Heart left ventricle (tissue), 16 donors: ENCODE data around the gene SUSD1. TPM values are rescaled to one million over a fixed set of nuclear protein-coding genes. Genes with fewer than 3 reads are reported as not detected.
A peak's percentile ranks its signal among the peaks of the same experiment; 100 is the strongest.

Source experiments
- ATAC-seq, 4 donors: fragments of 200-7000 bp; cut with Tn5 transposase; one replicate each; pipeline ENCODE4 v1.9.1; 2020 to 2022; ENCODE audit warnings: moderate library complexity in 4 of 4, mild to moderate bottlenecking in 3 of 4, moderate number of reproducible peaks in 1 of 4
- DNase-seq, 5 donors: peaks; one replicate each; pipeline ENCODE4 v3.0.0-alpha.2; 2020
- H3K27ac ChIP-seq, 12 donors: fragments of 200-600 bp; sonication (generic) in 4 of 12; one replicate each; pipeline versions ENCODE4 v1.5.0 to v1.8.0; 2016 to 2022; ENCODE audit warnings: mild to moderate bottlenecking in 2 of 12
- H3K27me3 ChIP-seq, 9 donors: fragments of 200-600 bp; sonication (generic) in 2 of 9; one replicate each; pipeline versions ENCODE4 v1.5.1 to v1.8.0; 2016 to 2022; ENCODE audit warnings: mild to moderate bottlenecking in 3 of 9
- H3K36me3 ChIP-seq, 9 donors: fragments of 200-600 bp; sonication (generic) in 2 of 9; one replicate each; pipeline versions ENCODE4 v1.5.0 to v1.8.0; 2018 to 2022; ENCODE audit warnings: mild to moderate bottlenecking in 2 of 9
- H3K4me1 ChIP-seq, 12 donors: fragments of 200-600 bp; sonication (generic) in 4 of 12; one replicate each; pipeline versions ENCODE4 v1.5.0 to v1.8.0; 2016 to 2022; ENCODE audit warnings: mild to moderate bottlenecking in 3 of 12
- H3K4me3 ChIP-seq, 12 donors: fragments of 200-600 bp; sonication (generic) in 4 of 12; one replicate each; pipeline versions ENCODE4 v1.5.0 to v1.8.0; 2017 to 2022; ENCODE audit warnings: mild to moderate bottlenecking in 9 of 12, moderate library complexity in 4 of 12
- H3K9me3 ChIP-seq, 12 donors: fragments of 200-600 bp; sonication (generic) in 4 of 12; one replicate each; pipeline versions ENCODE4 v1.5.0 to v1.8.0; 2016 to 2022; ENCODE audit warnings: mild to moderate bottlenecking in 1 of 12
- CTCF ChIP-seq, 12 donors: fragments of 200-600 bp; sonication (generic) in 4 of 12; IDR thresholded peaks; one replicate each; pipeline versions ENCODE4 v1.5.0 to v1.8.0; 2018 to 2022; ENCODE audit warnings: antibody characterized with exemption in 12 of 12, mild to moderate bottlenecking in 5 of 12
- POLR2A ChIP-seq, 2 donors: fragments of 450-650 bp; IDR thresholded peaks; one replicate each; pipeline ENCODE4 v1.6.1; 2017; ENCODE audit warnings: antibody characterized with exemption in 2 of 2, mild to moderate bottlenecking in 2 of 2, moderate library complexity in 2 of 2
- WGBS, 4 donors: extraction: QIAGEN DNeasy Blood & Tissue Kit in 2 of 4; methylation state at CpG; one replicate each; pipeline versions ENCODE4 v1.1.5 to v1.1.7; 2013 to 2018; 5-methylcytosine and 5-hydroxymethylcytosine counted together
- intact Hi-C, 10 donors: fragments of 100-400 bp; cut with DNase I; formaldehyde crosslinking; loops; one replicate each; pipeline versions ENCODE4 v1.11.1 to v1.14.2; 2022
- polyA plus RNA-seq, 2 donors: library from polyadenylated mRNA; stranded (reverse); fragments of 200-250 nt; gene quantifications; one replicate each; pipeline ENCODE4 v1.2.3, GENCODE V29; 2013
- total RNA-seq, 9 donors: library from RNA; depleted of rRNA in 2 of 9; stranded (reverse); fragments of >200 nt in 2 of 9; fragmentation: NEBNext Ultra II Directional in 3 of 9; extraction: Animal tissue kit (Norgen Biotek cat#: 25700) in 3 of 9; gene quantifications; one replicate each; pipeline versions ENCODE4 v1.1.0 to v1.2.4, GENCODE V29; 2016 to 2023
- donor health status: ischemic (EF 13 %, LVEDD 7.1; RV severe dilation, severe dysfunction).
- donor health status: healthy with polysubstance abuse.
- donor health status: DM: no; HTN: yes; CAD: no.
- donor health status: DM: no; HTN: no; CAD: no.
- donor health status: ischemic (EF 25% LVEDD 6.9; RV normal size, moderate dysfunction).
- donor health status: ischemic (EF 25% LVEDD 5.7; RV mildly dilated, moderate dysfunction).
- donor health status: healthy.
- donor health status: DM: yes; HTN: yes; CAD: no.
- donor health status: ischemic (EF 35%, LVEDD 5.7; RV mildly dilated, moderate dysfunction).
- donor health status: nonischemic (EF 11% LVEDD 7.7; RV severe dilation, severe dysfunction).
- donor health status: DM: yes; HTN: yes; CAD: no.
- donor health status: PGD.
- donor health status: ischemic (EF 29% LVEDD 5.4; RV normal size, mild dysfunction).
- donor health status: nonischemic (EF 23%, LVEDD 6.1; RV moderate dilation, normal function).

The SUSD1 gene
- total and polyA plus RNA-seq, 11 donors: 1.0 to 22.7 (median 6.0) TPM

GRCh38 chr9:112115109-112115508, 60.0 kb downstream of the SUSD1 start:
- peaks cover 0 to 14% (median 0%) of the 10 kb centered on the region in 12 donors for H3K4me1 ChIP-seq
- no peak for ATAC-seq
- TF ChIP-seq POLR2A (IDR thresholded peaks at IDR 0.05) (no peak), CTCF (IDR thresholded peaks at IDR 0.05) (no peak)
- DNase-seq: no peak
- no peaks in the 10 kb centered on the region for H3K27me3 ChIP-seq
- intact Hi-C loops: loop anchor here in 1 of 10 donors (10.0 kb wide), 1 partner anchor 700 kb away; no protein-coding TSS in a partner anchor
- no peak overlapping the region for H3K4me3 ChIP-seq
- WGBS, 4 donors: 64 to 97% (median 83%) methylated on average over 3 of the region's 3 CpGs
- no peak overlapping the region for H3K27ac ChIP-seq
- H3K9me3 ChIP-seq: no peaks in the 10 kb centered on the region
- peaks cover 0 to 43% (median 4%) of the 10 kb centered on the region in 9 donors for H3K36me3 ChIP-seq

GRCh38 chr9:112112941-112113681, 62.0 kb downstream of the SUSD1 start:
- ATAC-seq: peak in 1 of 4 donors; percentile 38
- no peak overlapping the region for H3K27ac ChIP-seq
- intact Hi-C loops: loop anchor here in 1 of 10 donors (10.0 kb wide), 1 partner anchor 702 kb away; no protein-coding TSS in a partner anchor
- H3K36me3 ChIP-seq: peaks cover 0 to 39% (median 4%) of the 10 kb centered on the region in 9 donors
- no peaks in the 10 kb centered on the region for H3K27me3 ChIP-seq
- DNase-seq: no peak
- peak in 8 of 12 donors; percentile 11 to 46 (median 31) for TF ChIP-seq CTCF (IDR thresholded peaks at IDR 0.05)
- no peak for TF ChIP-seq POLR2A (IDR thresholded peaks at IDR 0.05)
- 87 to 96% (median 93%) methylated on average over 4 of the region's 4 CpGs for WGBS, 4 donors
- peaks cover 0 to 14% (median 0%) of the 10 kb centered on the region in 12 donors for H3K4me1 ChIP-seq
- H3K4me3 ChIP-seq: no peak overlapping the region
- H3K9me3 ChIP-seq: no peaks in the 10 kb centered on the region

- no peak overlapping the region for H3K4me3 ChIP-seq
- intact Hi-C loops: loop anchor here in 1 of 10 donors (10.0 kb wide), 1 partner anchor 702 kb away; no protein-coding TSS in a partner anchor
- H3K27me3 ChIP-seq: no peaks in the 10 kb centered on the region
- peaks cover 0 to 14% (median 0%) of the 10 kb centered on the region in 12 donors for H3K4me1 ChIP-seq
- ATAC-seq (peak in 1 of 4 donors; percentile 29), DNase-seq (no peak)
- H3K36me3 ChIP-seq: peaks cover 0 to 39% (median 4%) of the 10 kb centered on the region in 9 donors
- 57 to 82% (median 67%) methylated on average over 4 of the region's 4 CpGs for whole genome bisulfite sequencing, 4 donors
- H3K9me3 ChIP-seq: no peaks in the 10 kb centered on the region
- no peak overlapping the region for H3K27ac ChIP-seq
- TF ChIP-seq CTCF (IDR thresholded peaks at IDR 0.05) (no peak), POLR2A (IDR thresholded peaks at IDR 0.05) (no peak)
These were observed 62.6 kb downstream of the SUSD1 start for GRCh38 chr9:112112519-112112918.

- TF ChIP-seq CTCF (IDR thresholded peaks at IDR 0.05) (no peak), POLR2A (IDR thresholded peaks at IDR 0.05) (no peak)
- ATAC-seq: no peak
- WGBS, 4 donors: 89 to 96% (median 93%) methylated on average over 8 of the region's 8 CpGs
These were observed 63.6 kb downstream of the SUSD1 start for GRCh38 chr9:112111461-112111860.

More at GRCh38 chr9:112111461-112111860, 63.6 kb downstream of the SUSD1 start:
- no peaks in the 10 kb centered on the region for H3K27me3 ChIP-seq
- no peak overlapping the region for H3K4me3 ChIP-seq
- DNase-seq: no peak
- H3K4me1 ChIP-seq: peaks cover 0 to 14% (median 0%) of the 10 kb centered on the region in 12 donors
- H3K27ac ChIP-seq: no peak overlapping the region
- H3K9me3 ChIP-seq: no peaks in the 10 kb centered on the region
- intact Hi-C loops: loop anchor here in 1 of 10 donors (10.0 kb wide), 1 partner anchor 703 kb away; no protein-coding TSS in a partner anchor
- H3K36me3 ChIP-seq: peaks cover 0 to 39% (median 4%) of the 10 kb centered on the region in 9 donors
